Measurements from ENCODE around the gene DOCK9. TPM values are rescaled to one million over a fixed set of nuclear protein-coding genes. Genes with fewer than 3 reads are reported as not detected.

DOCK9 gene
- total and polyA plus RNA-seq, 2 donors (not counting 1 experiment from before 2014, with no cell fraction given): 18.2 TPM

- Histone ChIP-seq H3K27me3 (ENCODE audit: control insufficient read depth, insufficient read depth, low read length) (no peaks in the 10 kb centered on the region), H3K9me3 (ENCODE audit: control insufficient read depth, insufficient read depth, low read depth, low read length) (no peaks in the 10 kb centered on the region), H4K20me1 (ENCODE audit: control insufficient read depth, extremely low read depth, insufficient read depth, low read length) (no peaks in the 10 kb centered on the region), H3K4me3 (replicated peaks in 1 of 4; ENCODE audit: control extremely low read depth in 1 of 4, insufficient read depth in 1 of 4, low read depth in 3 of 4, low read length in 4 of 4) (no peak overlapping the region), H3K27ac (ENCODE audit: insufficient read depth, low read length) (no peak overlapping the region), H3K9ac (ENCODE audit: insufficient read depth, low read length) (no peak overlapping the region), H2AFZ (ENCODE audit: low read length) (no peak overlapping the region), H3K36me3 (ENCODE audit: control insufficient read depth, insufficient read depth, low read length) (no peaks in the 10 kb centered on the region), H3K79me2 (ENCODE audit: control insufficient read depth, insufficient read depth, low read length) (no peaks in the 10 kb centered on the region), H3K4me2 (ENCODE audit: extremely low read depth, insufficient read depth, low read length) (no peak overlapping the region), H3K4me1 (ENCODE audit: control insufficient read depth, extremely low read depth, insufficient read depth, low read length) (no peaks in the 10 kb centered on the region)
- DNase-seq (ENCODE audit: low read depth in 2 of 2): no peak
- TF ChIP-seq EZH2 (IDR thresholded peaks at IDR 0.05; ENCODE audit: low read length, missing control alignments): no peak
- TF ChIP-seq, protein P1, sequence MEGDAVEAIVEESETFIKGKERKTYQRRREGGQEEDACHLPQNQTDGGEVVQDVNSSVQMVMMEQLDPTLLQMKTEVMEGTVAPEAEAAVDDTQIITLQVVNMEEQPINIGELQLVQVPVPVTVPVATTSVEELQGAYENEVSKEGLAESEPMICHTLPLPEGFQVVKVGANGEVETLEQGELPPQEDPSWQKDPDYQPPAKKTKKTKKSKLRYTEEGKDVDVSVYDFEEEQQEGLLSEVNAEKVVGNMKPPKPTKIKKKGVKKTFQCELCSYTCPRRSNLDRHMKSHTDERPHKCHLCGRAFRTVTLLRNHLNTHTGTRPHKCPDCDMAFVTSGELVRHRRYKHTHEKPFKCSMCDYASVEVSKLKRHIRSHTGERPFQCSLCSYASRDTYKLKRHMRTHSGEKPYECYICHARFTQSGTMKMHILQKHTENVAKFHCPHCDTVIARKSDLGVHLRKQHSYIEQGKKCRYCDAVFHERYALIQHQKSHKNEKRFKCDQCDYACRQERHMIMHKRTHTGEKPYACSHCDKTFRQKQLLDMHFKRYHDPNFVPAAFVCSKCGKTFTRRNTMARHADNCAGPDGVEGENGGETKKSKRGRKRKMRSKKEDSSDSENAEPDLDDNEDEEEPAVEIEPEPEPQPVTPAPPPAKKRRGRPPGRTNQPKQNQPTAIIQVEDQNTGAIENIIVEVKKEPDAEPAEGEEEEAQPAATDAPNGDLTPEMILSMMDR (conservative IDR thresholded peaks at IDR 0.05 in 1 of 2, IDR thresholded peaks at IDR 0.05 in 1 of 2; ENCODE audit: low read depth in 1 of 2, low read length in 2 of 2): no peak
These were observed 150.4 kb downstream of the DOCK9 start for GRCh38 chr13:98827449-98827848.

- no peak for DNase-seq (ENCODE audit: low read depth in 2 of 2)
- Histone ChIP-seq H3K4me1 (ENCODE audit: control insufficient read depth, extremely low read depth, insufficient read depth, low read length) (no peaks in the 10 kb centered on the region), H3K9ac (ENCODE audit: insufficient read depth, low read length) (no peak overlapping the region), H3K4me2 (ENCODE audit: extremely low read depth, insufficient read depth, low read length) (no peak overlapping the region), H2AFZ (ENCODE audit: low read length) (no peak overlapping the region), H3K27me3 (ENCODE audit: control insufficient read depth, insufficient read depth, low read length) (no peaks in the 10 kb centered on the region), H3K4me3 (replicated peaks in 1 of 4; ENCODE audit: control extremely low read depth in 1 of 4, insufficient read depth in 1 of 4, low read depth in 3 of 4, low read length in 4 of 4) (no peak overlapping the region), H3K9me3 (ENCODE audit: control insufficient read depth, insufficient read depth, low read depth, low read length) (no peaks in the 10 kb centered on the region), H4K20me1 (ENCODE audit: control insufficient read depth, extremely low read depth, insufficient read depth, low read length) (no peaks in the 10 kb centered on the region), H3K36me3 (ENCODE audit: control insufficient read depth, insufficient read depth, low read length) (no peaks in the 10 kb centered on the region), H3K27ac (ENCODE audit: insufficient read depth, low read length) (no peak overlapping the region), H3K79me2 (ENCODE audit: control insufficient read depth, insufficient read depth, low read length) (no peaks in the 10 kb centered on the region)
- TF ChIP-seq EZH2 (IDR thresholded peaks at IDR 0.05; ENCODE audit: low read length, missing control alignments): no peak
- TF ChIP-seq, protein P1 (conservative IDR thresholded peaks at IDR 0.05 in 1 of 2, IDR thresholded peaks at IDR 0.05 in 1 of 2; ENCODE audit: low read depth in 1 of 2, low read length in 2 of 2): no peak
These were observed 151.7 kb downstream of the DOCK9 start for GRCh38 chr13:98826146-98826545.

DNA sequence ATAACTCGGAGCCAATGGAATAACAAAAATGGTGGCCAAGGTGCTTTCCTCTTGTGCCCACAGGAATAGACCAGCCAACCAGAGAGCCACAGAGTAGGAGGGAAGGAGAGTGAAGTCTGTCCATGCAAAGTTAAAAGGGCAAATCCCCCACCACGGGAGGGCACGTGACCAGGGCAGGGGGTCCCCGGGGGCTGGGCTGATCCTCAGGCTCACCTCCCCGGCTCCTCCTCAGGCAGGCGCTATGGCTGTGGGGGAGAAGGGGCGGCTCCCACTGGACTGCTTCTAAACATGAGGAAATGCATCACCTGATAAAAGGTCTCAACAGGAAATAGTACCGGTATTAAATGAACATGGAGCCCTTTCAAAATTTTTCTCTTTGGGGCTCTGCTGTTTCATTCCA is 152.2 kb downstream of the DOCK9 start:
- TF ChIP-seq, protein P1 (conservative IDR thresholded peaks at IDR 0.05 in 1 of 2, IDR thresholded peaks at IDR 0.05 in 1 of 2; ENCODE audit: low read depth in 1 of 2, low read length in 2 of 2): no peak
- no peak for TF ChIP-seq EZH2 (IDR thresholded peaks at IDR 0.05; ENCODE audit: low read length, missing control alignments)
- Histone ChIP-seq H2AFZ (ENCODE audit: low read length) (no peak overlapping the region), H3K4me3 (replicated peaks in 1 of 4; ENCODE audit: control extremely low read depth in 1 of 4, insufficient read depth in 1 of 4, low read depth in 3 of 4, low read length in 4 of 4) (no peak overlapping the region), H3K4me2 (ENCODE audit: extremely low read depth, insufficient read depth, low read length) (no peak overlapping the region), H3K4me1 (ENCODE audit: control insufficient read depth, extremely low read depth, insufficient read depth, low read length) (no peaks in the 10 kb centered on the region), H3K9ac (ENCODE audit: insufficient read depth, low read length) (no peak overlapping the region), H3K9me3 (ENCODE audit: control insufficient read depth, insufficient read depth, low read depth, low read length) (no peaks in the 10 kb centered on the region), H3K79me2 (ENCODE audit: control insufficient read depth, insufficient read depth, low read length) (no peaks in the 10 kb centered on the region), H3K27me3 (ENCODE audit: control insufficient read depth, insufficient read depth, low read length) (no peaks in the 10 kb centered on the region), H4K20me1 (ENCODE audit: control insufficient read depth, extremely low read depth, insufficient read depth, low read length) (no peaks in the 10 kb centered on the region), H3K36me3 (ENCODE audit: control insufficient read depth, insufficient read depth, low read length) (no peaks in the 10 kb centered on the region), H3K27ac (ENCODE audit: insufficient read depth, low read length) (no peak overlapping the region)
- no peak for DNase-seq (ENCODE audit: low read depth in 2 of 2)
